ENCODE data around the gene LRG1. TPM values are rescaled to one million over a fixed set of nuclear protein-coding genes. Genes with fewer than 3 reads are reported as not detected.
"Not testable (repeated sequence)": the region's sequence is repeated elsewhere in the genome, so short reads cannot be mapped to it uniquely, and the experiment has no call there.

Gene LRG1
- total RNA-seq, 8 experiments from 2014 or later = 0.07 to 0.63 (median 0.22) TPM

GRCh38 chr19:4539169-4539692 is 605 bp downstream of the LRG1 start:
- H3K27ac ChIP-seq = no peak overlapping the region
- in situ Hi-C loops (cut with MboI; ENCODE audit: low pct_unique_long_range_greater_than_20kb in 2 of 9, low sequenced_read_pairs in 9 of 9, unreplicated experiment in 9 of 9) = no loop called here
- H3K4me3 ChIP-seq = no peak overlapping the region
- 58 to 100% (median 69%) methylated on average over 1 to 2 of the region's 3 CpGs; no CpG with 5 or more reads in 6 of the 10 experiments for whole genome bisulfite sequencing, 10 experiments
- no peak for ATAC-seq (replicated peaks in 6 of 8)
- peaks cover 0 to 2% of the 10 kb centered on the region in 2 donors for H3K4me1 ChIP-seq (replicated peaks in 1 of 2)

GRCh38 chr19:4538601-4538954 is 1.3 kb downstream of the LRG1 start:
- no peak for ATAC-seq (replicated peaks in 6 of 8)
- no peak overlapping the region for H3K4me3 ChIP-seq
- H3K27ac ChIP-seq = no peak overlapping the region
- in situ Hi-C loops (cut with MboI; ENCODE audit: low pct_unique_long_range_greater_than_20kb in 2 of 9, low sequenced_read_pairs in 9 of 9, unreplicated experiment in 9 of 9) = no loop called here
- WGBS, 10 experiments = 67 to 92% (median 85%) methylated on average over 3 to 11 of the region's 13 CpGs; no CpG with 5 or more reads in 7 of the 10 experiments
- H3K4me1 ChIP-seq (replicated peaks in 1 of 2) = peaks cover 0 to 2% of the 10 kb centered on the region in 2 donors

- H3K4me3 ChIP-seq = no peak overlapping the region
- H3K27ac ChIP-seq = no peak overlapping the region
- in situ Hi-C loops (cut with MboI; ENCODE audit: low pct_unique_long_range_greater_than_20kb in 2 of 9, low sequenced_read_pairs in 9 of 9, unreplicated experiment in 9 of 9) = no loop called here
- WGBS, 10 experiments = 71 to 100% (median 89%) methylated on average over 1 to 15 of the region's 27 CpGs; no CpG with 5 or more reads in 6 of the 10 experiments
- peaks cover 0 to 2% of the 10 kb centered on the region in 2 donors for H3K4me1 ChIP-seq (replicated peaks in 1 of 2)
- no peak for ATAC-seq (replicated peaks in 6 of 8)
Observed at GRCh38 chr19:4537953-4538600, 1.8 kb downstream of the LRG1 start.

GRCh38 chr19:4536798-4537197 is 3.0 kb downstream of the LRG1 start:
- peaks cover 0 to 2% of the 10 kb centered on the region in 2 donors for H3K4me1 ChIP-seq (replicated peaks in 1 of 2)
- ATAC-seq (replicated peaks in 6 of 8) = no peak
- no peak overlapping the region for H3K4me3 ChIP-seq
- in situ Hi-C loops (cut with MboI; ENCODE audit: low pct_unique_long_range_greater_than_20kb in 2 of 9, low sequenced_read_pairs in 9 of 9, unreplicated experiment in 9 of 9) = no loop called here
- no peak overlapping the region for H3K27ac ChIP-seq
- WGBS, 10 experiments = 41 to 70% (median 59%) methylated on average over 1 to 3 of the region's 5 CpGs; no CpG with 5 or more reads in 6 of the 10 experiments

GRCh38 chr19:4534836-4535658 is 4.8 kb downstream of the LRG1 start, which contains the start of gene PLIN5:
TSS of gene PLIN5 (minus strand) at chr19:4535224. CDS start at chr19:4534074, 1,150 bp downstream.
- in situ Hi-C loops (cut with MboI; ENCODE audit: low pct_unique_long_range_greater_than_20kb in 2 of 9, low sequenced_read_pairs in 9 of 9, unreplicated experiment in 9 of 9) = no loop called here
- peak; percentile 74 to 95 (median 92) for ATAC-seq (replicated peaks in 6 of 8)
- WGBS, 10 experiments = 8 to 100% (median 12%) methylated on average over 1 to 21 of the region's 49 CpGs; no CpG with 5 or more reads in 1 of the 10 experiments
- Histone ChIP-seq H3K27ac (no peak within 1 kb of the TSS), H3K4me3 (peak within 1 kb of the TSS; percentile 2 to 17 (median 10)), H3K4me1 (replicated peaks in 1 of 2) (peaks cover 0 to 2% of the 10 kb centered on the region in 2 donors)

GRCh38 chr19:4533835-4534424 is 5.9 kb downstream of the LRG1 start:
- peaks cover 0 to 2% of the 10 kb centered on the region in 2 donors for H3K4me1 ChIP-seq (replicated peaks in 1 of 2)
- ATAC-seq (replicated peaks in 6 of 8) = no peak
- no peak overlapping the region for H3K27ac ChIP-seq
- WGBS, 10 experiments = 78 to 100% (median 93%) methylated on average over 2 to 5 of the region's 9 CpGs; no CpG with 5 or more reads in 3 of the 10 experiments
- H3K4me3 ChIP-seq = no peak overlapping the region
- in situ Hi-C loops (cut with MboI; ENCODE audit: low pct_unique_long_range_greater_than_20kb in 2 of 9, low sequenced_read_pairs in 9 of 9, unreplicated experiment in 9 of 9) = no loop called here

- no peak overlapping the region for H3K27ac ChIP-seq
- peaks cover 0 to 2% of the 10 kb centered on the region in 2 donors for H3K4me1 ChIP-seq (replicated peaks in 1 of 2)
- in situ Hi-C loops (cut with MboI; ENCODE audit: low pct_unique_long_range_greater_than_20kb in 2 of 9, low sequenced_read_pairs in 9 of 9, unreplicated experiment in 9 of 9) = no loop called here
- no peak for ATAC-seq (replicated peaks in 6 of 8)
- 55 to 92% (median 70%) methylated on average over 1 to 4 of the region's 9 CpGs; no CpG with 5 or more reads in 5 of the 10 experiments for WGBS, 10 experiments
- H3K4me3 ChIP-seq = no peak overlapping the region
Observed at GRCh38 chr19:4533334-4533733, 6.5 kb downstream of the LRG1 start.

- in situ Hi-C loops (cut with MboI; ENCODE audit: low pct_unique_long_range_greater_than_20kb in 2 of 9, low sequenced_read_pairs in 9 of 9, unreplicated experiment in 9 of 9) = no loop called here
- Histone ChIP-seq H3K27ac (no peak overlapping the region), H3K4me1 (replicated peaks in 1 of 2) (peaks cover 0 to 2% of the 10 kb centered on the region in 2 donors), H3K4me3 (no peak overlapping the region)
- ATAC-seq (replicated peaks in 6 of 8) = no peak
- WGBS, 10 experiments = 48 to 81% (median 60%) methylated on average over 1 to 4 of the region's 28 CpGs; no CpG with 5 or more reads in 5 of the 10 experiments
Observed at GRCh38 chr19:4531562-4532165, 8.2 kb downstream of the LRG1 start.

- in situ Hi-C loops (cut with MboI; ENCODE audit: low pct_unique_long_range_greater_than_20kb in 2 of 9, low sequenced_read_pairs in 9 of 9, unreplicated experiment in 9 of 9) = no loop called here
- no peaks in the 10 kb centered on the region for H3K4me1 ChIP-seq (replicated peaks in 1 of 2)
- H3K27ac ChIP-seq = no peak overlapping the region
- no peak overlapping the region for H3K4me3 ChIP-seq
- 50 to 88% (median 80%) methylated on average over 1 to 3 of the region's 14 CpGs; no CpG with 5 or more reads in 7 of the 10 experiments for WGBS, 10 experiments
- ATAC-seq (replicated peaks in 6 of 8) = no peak
Observed at GRCh38 chr19:4529924-4530522, 9.8 kb downstream of the LRG1 start.

GRCh38 chr19:4528843-4529242 is 11.0 kb downstream of the LRG1 start:
- WGBS, 10 experiments = 0 to 100% (median 83%) methylated on average over 1 to 12 of the region's 15 CpGs; no CpG with 5 or more reads in 3 of the 10 experiments
- H3K4me3 ChIP-seq = no peak overlapping the region
- H3K4me1 ChIP-seq (replicated peaks in 1 of 2) = no peaks in the 10 kb centered on the region
- no peak overlapping the region for H3K27ac ChIP-seq
- ATAC-seq (replicated peaks in 6 of 8) = no peak
- in situ Hi-C loops (cut with MboI; ENCODE audit: low pct_unique_long_range_greater_than_20kb in 2 of 9, low sequenced_read_pairs in 9 of 9, unreplicated experiment in 9 of 9) = no loop called here

GRCh38 chr19:4527377-4527776 is 12.5 kb downstream of the LRG1 start:
- H3K4me1 ChIP-seq (replicated peaks in 1 of 2); H3K4me3 ChIP-seq; in situ Hi-C loops (cut with MboI; ENCODE audit: low pct_unique_long_range_greater_than_20kb in 2 of 9, low sequenced_read_pairs in 9 of 9, unreplicated experiment in 9 of 9); H3K27ac ChIP-seq; ATAC-seq (replicated peaks in 6 of 8): not testable (repeated sequence)
- 60 to 100% (median 90%) methylated on average over 1 to 5 of the region's 8 CpGs; no CpG with 5 or more reads in 4 of the 10 experiments for WGBS, 10 experiments

- peak in 2 of 8 experiments; percentile 4 to 8 for ATAC-seq (replicated peaks in 6 of 8)
- WGBS, 10 experiments = 90% methylated on average over 2 of the region's 23 CpGs; no CpG with 5 or more reads in 8 of the 10 experiments
- no peak overlapping the region for H3K27ac ChIP-seq
- H3K4me1 ChIP-seq (replicated peaks in 1 of 2) = no peaks in the 10 kb centered on the region
- H3K4me3 ChIP-seq = no peak overlapping the region
- in situ Hi-C loops (cut with MboI; ENCODE audit: low pct_unique_long_range_greater_than_20kb in 2 of 9, low sequenced_read_pairs in 9 of 9, unreplicated experiment in 9 of 9) = no loop called here
Observed at GRCh38 chr19:4525563-4526002, 14.3 kb downstream of the LRG1 start.
